Kidney epithelial cell (primary cell): ENCODE data around the gene GATA5. TPM values are rescaled to one million over a fixed set of nuclear protein-coding genes. Genes with fewer than 3 reads are reported as not detected.

ENCODE experiments used
- DNase-seq: peaks from one replicate; pipeline ENCODE4 v3.0.0-alpha.2; 2010; ENCODE audit warnings: low read depth
- H3K27me3 ChIP-seq: 2 replicates; pipeline ENCODE4 v1.6.0; 2011; ENCODE audit warnings: low read length; ENCODE audit not compliant: control insufficient read depth, insufficient read depth
- H3K36me3 ChIP-seq: 2 replicates; pipeline ENCODE4 v1.5.1; 2011; ENCODE audit warnings: low read length; ENCODE audit not compliant: control insufficient read depth, insufficient read depth
- H3K4me3 ChIP-seq: 2 replicates; pipeline ENCODE4 v1.5.1; 2011; ENCODE audit warnings: low read depth, mild to moderate bottlenecking, control low read depth, low read length
- total RNA-seq: library from RNA; depleted of rRNA; stranded (reverse); fragments of >200 nt; gene quantifications from 2 replicates; pipeline ENCODE4 v1.2.3, GENCODE V29; 2015
- TF ChIP-seq, protein P1 (sequence below): IDR thresholded peaks from 2 replicates; pipeline ENCODE4 v1.5.1; 2011; ENCODE audit warnings: mild to moderate bottlenecking, moderate library complexity, low read length, control low read depth, inconsistent platforms; ENCODE audit not compliant: insufficient read depth, poor library complexity, severe bottlenecking

GATA5 gene
- total RNA-seq, 1 donor from 2014 or later = not detected

DNA sequence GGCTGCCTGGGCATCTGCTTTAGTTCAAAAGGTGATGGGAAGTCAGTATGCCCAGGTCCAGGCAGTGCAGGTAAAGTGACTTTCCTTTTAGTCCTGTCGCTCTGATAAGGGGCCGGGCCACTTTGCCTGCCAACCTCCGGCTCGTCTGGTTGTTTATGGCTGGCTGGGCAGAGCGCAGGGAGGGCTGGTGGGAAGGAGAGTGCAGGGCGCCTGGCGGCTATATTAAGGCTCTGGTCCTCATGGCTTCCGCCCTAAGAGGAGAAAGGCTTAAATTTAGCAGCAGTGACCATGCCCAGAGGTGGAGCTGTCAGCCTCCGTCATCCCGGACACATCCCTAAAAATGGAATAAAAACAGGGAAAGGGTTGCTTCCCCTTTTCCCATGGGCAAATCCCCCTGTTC lies 14.6 kb downstream of the GATA5 start:
- Histone ChIP-seq H3K4me3 (no peak overlapping the region), H3K27me3 (peaks cover 57% of the 10 kb centered on the region), H3K36me3 (no peaks in the 10 kb centered on the region)
- no peak for DNase-seq
- TF ChIP-seq, protein P1, sequence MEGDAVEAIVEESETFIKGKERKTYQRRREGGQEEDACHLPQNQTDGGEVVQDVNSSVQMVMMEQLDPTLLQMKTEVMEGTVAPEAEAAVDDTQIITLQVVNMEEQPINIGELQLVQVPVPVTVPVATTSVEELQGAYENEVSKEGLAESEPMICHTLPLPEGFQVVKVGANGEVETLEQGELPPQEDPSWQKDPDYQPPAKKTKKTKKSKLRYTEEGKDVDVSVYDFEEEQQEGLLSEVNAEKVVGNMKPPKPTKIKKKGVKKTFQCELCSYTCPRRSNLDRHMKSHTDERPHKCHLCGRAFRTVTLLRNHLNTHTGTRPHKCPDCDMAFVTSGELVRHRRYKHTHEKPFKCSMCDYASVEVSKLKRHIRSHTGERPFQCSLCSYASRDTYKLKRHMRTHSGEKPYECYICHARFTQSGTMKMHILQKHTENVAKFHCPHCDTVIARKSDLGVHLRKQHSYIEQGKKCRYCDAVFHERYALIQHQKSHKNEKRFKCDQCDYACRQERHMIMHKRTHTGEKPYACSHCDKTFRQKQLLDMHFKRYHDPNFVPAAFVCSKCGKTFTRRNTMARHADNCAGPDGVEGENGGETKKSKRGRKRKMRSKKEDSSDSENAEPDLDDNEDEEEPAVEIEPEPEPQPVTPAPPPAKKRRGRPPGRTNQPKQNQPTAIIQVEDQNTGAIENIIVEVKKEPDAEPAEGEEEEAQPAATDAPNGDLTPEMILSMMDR = no peak

DNA sequence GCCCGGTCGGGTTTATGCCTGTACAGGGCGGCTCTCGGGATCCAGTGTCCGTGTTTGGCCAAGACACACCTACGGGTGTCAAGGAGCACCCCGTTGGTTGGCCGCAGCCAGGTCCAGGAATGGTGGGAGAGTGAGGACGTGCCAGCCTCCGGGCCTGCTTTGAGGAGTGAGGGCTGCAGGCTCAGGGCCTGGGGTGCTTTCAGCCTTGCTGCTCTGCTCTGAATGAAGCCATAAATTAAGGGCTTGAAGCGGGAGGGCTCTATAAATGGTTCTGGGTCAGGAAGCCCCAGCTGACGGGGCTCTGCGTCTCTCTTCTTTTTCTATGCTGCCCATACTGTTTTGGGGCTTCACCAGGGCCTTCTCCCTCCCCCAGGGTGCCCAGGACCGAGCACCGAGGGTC lies 15.1 kb downstream of the GATA5 start:
- DNase-seq = no peak
- H3K27me3 ChIP-seq = peaks cover 61% of the 10 kb centered on the region
- TF ChIP-seq, protein P1 = no peak
- H3K36me3 ChIP-seq = no peaks in the 10 kb centered on the region
- H3K4me3 ChIP-seq = no peak overlapping the region

DNA sequence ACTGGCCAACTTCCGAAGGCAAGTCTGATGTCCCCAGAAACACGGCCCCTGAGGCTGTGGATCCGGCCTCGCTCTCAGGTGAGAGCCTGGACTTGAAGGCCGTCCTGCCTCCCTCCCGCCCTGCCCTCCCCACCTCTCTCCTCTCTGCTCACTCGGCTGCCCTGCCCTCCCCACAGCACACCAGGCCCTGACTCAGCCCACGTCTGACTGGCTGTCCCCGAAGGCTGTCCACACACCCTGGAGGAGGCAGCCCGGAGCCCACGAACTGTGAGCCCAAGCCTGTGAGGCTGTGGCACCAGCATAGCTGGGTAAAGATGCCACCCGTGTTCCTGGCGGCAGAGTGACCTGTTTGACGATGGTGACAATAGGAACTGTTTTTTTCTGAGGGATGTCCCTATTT lies 16.3 kb downstream of the GATA5 start:
- DNase-seq = no peak
- no peaks in the 10 kb centered on the region for H3K36me3 ChIP-seq
- TF ChIP-seq, protein P1 = no peak
- no peak overlapping the region for H3K4me3 ChIP-seq
- peaks cover 70% of the 10 kb centered on the region for H3K27me3 ChIP-seq

DNA sequence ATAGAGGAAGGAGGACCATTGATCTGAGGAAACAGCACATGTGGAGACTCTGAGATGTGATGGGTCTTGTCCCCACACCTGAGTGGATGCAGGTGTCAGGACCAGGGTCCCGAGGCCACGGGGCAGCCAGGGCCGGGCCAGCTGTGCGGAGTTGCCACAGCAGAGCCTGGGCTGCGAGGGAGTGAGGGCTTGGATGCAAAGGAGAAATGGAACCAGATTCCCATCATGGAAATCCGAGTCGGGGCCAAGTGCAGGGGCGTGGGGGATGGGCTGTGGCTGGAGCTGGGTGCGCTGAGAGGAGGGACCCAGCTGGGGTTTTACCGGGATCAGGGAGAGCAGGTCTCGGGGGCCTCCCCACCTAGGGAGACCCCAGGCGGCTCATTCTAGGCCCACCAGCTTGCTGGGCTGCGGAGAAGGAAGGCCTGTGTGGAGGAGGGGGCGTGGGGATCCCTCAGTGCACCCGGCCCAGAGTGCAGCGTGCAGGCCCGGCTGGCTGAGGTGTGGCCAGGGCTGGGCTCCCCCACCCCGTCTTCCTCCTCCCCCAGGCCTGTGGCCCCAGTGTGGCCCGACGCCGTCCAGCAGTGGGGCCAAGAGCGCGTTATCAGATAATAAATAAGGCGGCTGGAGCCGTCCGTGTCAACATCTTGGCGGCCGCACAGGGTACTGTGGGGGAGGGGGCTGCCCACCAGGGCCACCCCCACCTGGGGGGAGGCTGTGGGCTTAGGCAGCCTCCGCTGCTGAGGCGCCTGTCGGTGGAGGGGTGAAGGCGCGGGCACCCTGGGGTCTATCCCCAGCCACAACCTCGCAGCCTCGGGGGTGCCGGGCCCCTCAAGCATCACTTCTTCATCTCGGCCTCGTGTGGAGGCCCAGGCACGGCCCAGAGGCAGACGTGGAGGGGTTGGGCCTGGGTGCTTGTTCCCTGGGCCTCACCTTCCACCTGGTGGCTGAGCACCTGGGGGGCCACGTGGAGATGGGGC lies 17.2 kb downstream of the GATA5 start:
- no peak for DNase-seq
- Histone ChIP-seq H3K27me3 (peaks cover 72% of the 10 kb centered on the region), H3K36me3 (no peaks in the 10 kb centered on the region), H3K4me3 (no peak overlapping the region)
- TF ChIP-seq, protein P1 = no peak

DNA sequence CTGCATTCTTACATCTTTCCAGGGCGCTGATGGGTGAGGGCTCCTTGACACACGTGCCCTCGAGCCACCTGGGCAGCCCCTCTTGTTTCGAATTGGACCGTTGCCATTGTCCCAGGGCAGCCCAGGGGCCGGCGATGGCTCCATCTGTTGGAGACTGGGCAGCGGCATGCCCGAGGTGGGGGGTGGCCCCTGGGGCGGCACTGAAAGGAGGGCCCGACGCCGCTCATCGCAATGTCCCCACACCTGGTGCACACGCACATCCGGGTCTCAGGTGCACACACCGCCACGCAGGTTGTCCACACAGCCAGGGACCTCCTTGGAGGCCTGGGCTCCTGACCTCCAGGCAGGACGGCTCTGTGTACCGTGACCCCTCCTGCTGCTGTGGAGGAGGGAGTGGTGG lies 18.0 kb downstream of the GATA5 start:
- no peak overlapping the region for H3K4me3 ChIP-seq
- TF ChIP-seq, protein P1 = no peak
- DNase-seq = no peak
- H3K36me3 ChIP-seq = no peaks in the 10 kb centered on the region
- peaks cover 79% of the 10 kb centered on the region for H3K27me3 ChIP-seq
